DOHH2 (cell line): Measurements from ENCODE around the gene LAIR2.

Source experiments
- CTCF ChIP-seq: fragments of 200-600 bp; sonication (generic); IDR thresholded peaks from one replicate; pipeline ENCODE4 v1.5.1; 2014; ENCODE audit warnings: antibody characterized with exemption, mild to moderate bottlenecking, low read depth, low read length; ENCODE audit not compliant: poor library complexity, severe bottlenecking
- EZH2phosphoT487 ChIP-seq: fragments of 200-600 bp; sonication (generic); IDR thresholded peaks from 2 replicates; pipeline ENCODE4 v1.6.1; 2017; ENCODE audit warnings: borderline replicate concordance, mild to moderate bottlenecking, antibody characterized with exemption, low read length, moderate library complexity, mixed read lengths

GRCh38 chr19:54478677-54479266, 23.9 kb upstream of the LAIR2 start:
- peak; percentile 75 for TF ChIP-seq CTCF
- no peak for TF ChIP-seq EZH2phosphoT487
